HepG2 (cell line): Measurements from ENCODE around the gene JMJD8. TPM values are rescaled to one million over a fixed set of nuclear protein-coding genes. Genes with fewer than 3 reads are reported as not detected.

ENCODE experiments used
- CBX2 ChIP-seq, 2 experiments: fragments of 200-600 bp in 1 of 2; sonication (generic); formaldehyde crosslinking in 1 of 2; IDR thresholded peaks; 2 replicates each; pipeline versions ENCODE4 v1.7.0 to v1.8.1; 2018 to 2022; ENCODE audit warnings: low read depth in 2 of 2, low read length in 1 of 2, mild to moderate bottlenecking in 1 of 2, missing genetic modification reagents in 1 of 2
- CHCHD3 ChIP-seq: sonication (generic); formaldehyde crosslinking; IDR thresholded peaks from 2 replicates; pipeline ENCODE4 v1.8.0; 2022; ENCODE audit warnings: mild to moderate bottlenecking, missing genetic modification reagents, moderate library complexity
- HBP1 ChIP-seq: IDR thresholded peaks from 2 replicates; pipeline ENCODE4 v1.6.1; 2016; ENCODE audit warnings: low read depth, control low read depth
- MAFG ChIP-seq: sonication (generic); formaldehyde crosslinking; IDR thresholded peaks from 2 replicates; pipeline ENCODE4 v1.5.1; 2020; ENCODE audit warnings: mild to moderate bottlenecking, missing genetic modification reagents
- MED1 ChIP-seq: sonication (generic); formaldehyde crosslinking; IDR thresholded peaks from 2 replicates; pipeline ENCODE4 v1.4.0; 2020; ENCODE audit warnings: missing genetic modification reagents
- SMARCC2 ChIP-seq: fragments of 450-650 bp; IDR thresholded peaks from 2 replicates; pipeline ENCODE4 v1.6.1; 2017; ENCODE audit warnings: antibody characterized with exemption, mild to moderate bottlenecking
- SSRP1 ChIP-seq: IDR thresholded peaks from 2 replicates; pipeline ENCODE4 v1.6.1; 2016; ENCODE audit warnings: control low read depth
- ZC3H4 ChIP-seq: sonication (generic); formaldehyde crosslinking; IDR thresholded peaks from 2 replicates; pipeline ENCODE4 v1.4.0; 2020; ENCODE audit warnings: missing genetic modification reagents, borderline replicate concordance
- ZFX ChIP-seq: sonication (generic); formaldehyde crosslinking; IDR thresholded peaks from 2 replicates; pipeline ENCODE4 v1.4.0; 2020; ENCODE audit warnings: mild to moderate bottlenecking, low read depth, missing genetic modification reagents, moderate library complexity
- ZKSCAN8 ChIP-seq: IDR thresholded peaks from 2 replicates; pipeline ENCODE4 v1.6.1; 2016; ENCODE audit warnings: borderline replicate concordance, missing genetic modification reagents, missing compliant biosample characterization
- ZNF138 ChIP-seq: sonication (generic); formaldehyde crosslinking; IDR thresholded peaks from 2 replicates; pipeline ENCODE4 v1.5.0; 2020; ENCODE audit warnings: mild to moderate bottlenecking, low read depth, missing genetic modification reagents
- ZNF282 ChIP-seq: fragments of 450-650 bp; IDR thresholded peaks from 2 replicates; pipeline ENCODE4 v1.6.1; 2018; ENCODE audit not compliant: partially characterized antibody
- ZNF547 ChIP-seq: sonication (generic); formaldehyde crosslinking; IDR thresholded peaks from 2 replicates; pipeline ENCODE4 v1.5.1; 2020; ENCODE audit warnings: mild to moderate bottlenecking, missing genetic modification reagents
- ZNF772 ChIP-seq: sonication (generic); formaldehyde crosslinking; IDR thresholded peaks from 2 replicates; pipeline ENCODE4 v1.5.0; 2020; ENCODE audit warnings: mild to moderate bottlenecking, missing genetic modification reagents
- polyA plus RNA-seq, 8 experiments: library from polyadenylated mRNA; depleted of rRNA in 3 of 8; stranded (reverse) in 7 of 8; unstranded in 1 of 8; fragments of >200 nt; fragmentation: Illumina TruSeq in 4 of 8; extraction: Trizol in 4 of 8; gene quantifications; 2 replicates each; pipeline versions ENCODE4 v1.2.1 to v1.2.3, GENCODE V29; 2011 to 2016; ENCODE audit warnings: low read depth in 4 of 8, missing spikeins in 1 of 8, mixed read lengths in 1 of 8; ENCODE audit not compliant: insufficient read depth in 1 of 8
- total RNA-seq, 5 experiments: library from RNA; depleted of rRNA; stranded (reverse); fragments of >200 nt; fragmentation: Illumina TruSeq; extraction: Trizol; gene quantifications; 2 replicates each; pipeline ENCODE4 v1.2.3, GENCODE V29; 2016; ENCODE audit warnings: low read depth in 1 of 5
- TF ChIP-seq, protein P1 (sequence below): sonication (generic); formaldehyde crosslinking; IDR thresholded peaks from 2 replicates; pipeline ENCODE4 v1.5.0; 2020; ENCODE audit warnings: mild to moderate bottlenecking, missing genetic modification reagents
- TF ChIP-seq, protein P2 (sequence below): sonication (generic); formaldehyde crosslinking; IDR thresholded peaks from 2 replicates; pipeline ENCODE4 v1.5.1; 2020; ENCODE audit warnings: missing genetic modification reagents, mild to moderate bottlenecking, borderline replicate concordance
- TF ChIP-seq, protein P3 (sequence below): sonication (generic); formaldehyde crosslinking; conservative IDR thresholded peaks from 2 replicates; pipeline ENCODE4 v1.8.1; 2023; ENCODE audit warnings: missing genetic modification reagents
- TF ChIP-seq, protein P4 (sequence below): sonication (generic); formaldehyde crosslinking; IDR thresholded peaks from 2 replicates; pipeline ENCODE4 v1.5.1; 2020; ENCODE audit warnings: missing genetic modification reagents, mild to moderate bottlenecking, borderline replicate concordance
- TF ChIP-seq, protein P5 (sequence below): IDR thresholded peaks from 2 replicates; pipeline ENCODE4 v1.6.1; 2016

The JMJD8 gene
- total and polyA plus RNA-seq, 2 of the 13 experiments (the other 11 are each of a cell fraction or from before 2014, with no cell fraction given): 2.6 to 11.8 TPM

DNA sequence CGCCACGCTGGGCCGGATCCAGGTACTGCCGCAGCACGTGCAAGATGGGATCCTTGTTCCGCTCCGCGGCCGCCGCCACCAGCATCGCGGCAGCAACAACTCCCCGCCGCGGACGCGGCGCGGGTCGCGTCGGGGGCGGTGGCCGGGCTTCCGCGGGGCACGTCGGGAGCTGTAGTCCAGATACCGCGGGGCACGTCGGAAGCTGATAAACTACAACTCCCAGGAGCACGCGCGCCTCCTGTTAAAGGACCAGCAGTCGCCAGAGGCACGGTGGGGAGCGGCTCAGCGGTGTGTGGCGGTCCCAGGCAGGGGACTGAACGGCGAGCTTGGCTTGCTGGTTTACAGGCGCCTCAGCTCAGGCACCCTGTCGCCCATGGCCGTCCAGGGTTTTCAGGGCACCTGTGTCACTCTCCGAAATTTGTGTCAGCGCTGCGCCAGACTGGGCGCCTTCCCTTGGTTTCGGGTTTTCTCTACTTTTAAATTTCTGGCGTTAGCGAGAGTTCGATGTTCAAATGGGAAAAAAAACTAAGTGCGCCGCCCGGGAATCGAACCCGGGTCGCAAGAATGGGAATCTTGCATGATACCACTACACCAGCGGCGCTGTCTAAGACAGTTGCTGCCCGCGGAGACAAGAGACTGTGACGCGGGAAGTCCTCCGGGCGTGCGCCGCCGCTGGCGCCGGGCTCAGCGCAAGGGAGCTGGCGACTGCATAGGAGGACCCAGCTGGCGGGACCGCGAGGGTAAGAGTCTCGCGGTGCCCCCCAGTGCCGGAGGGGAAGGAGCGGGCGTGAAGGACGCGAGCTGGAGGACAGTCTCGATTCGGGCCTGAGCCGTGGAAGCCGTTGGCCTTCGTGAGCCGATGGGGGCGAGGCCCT is 47.7 kb downstream of the JMJD8 start, which contains the start of gene METTL26 (continued):
- TF ChIP-seq CBX2 (IDR thresholded peaks at IDR 0.05; ENCODE audit: low read depth, low read length) (no peak), CBX2 (CRISPR knock-in tag; IDR thresholded peaks at IDR 0.05; ENCODE audit: low read depth) (no peak), ZC3H4 (CRISPR knock-in tag) (no peak), SSRP1 (CRISPR knock-in tag) (peak; percentile 94; the same call in 1 of the 2 replicates), ZNF547 (CRISPR knock-in tag) (0 out of 2 replicates have a peak, but pooled peaks have one; percentile 11), HBP1 (CRISPR knock-in tag) (0 out of 2 replicates have a peak, but pooled peaks have one; percentile 51), ZNF772 (CRISPR knock-in tag) (no peak), ZFX (CRISPR knock-in tag) (peak; percentile 77; the same call in 1 of the 2 replicates), MED1 (CRISPR knock-in tag) (peak; percentile 12; the same call in 1 of the 2 replicates), CHCHD3 (CRISPR knock-in tag) (peak; percentile 89; the same call in 1 of the 2 replicates), SMARCC2 (no peak), ZNF138 (CRISPR knock-in tag) (no peak), ZKSCAN8 (CRISPR knock-in tag) (no peak), MAFG (CRISPR knock-in tag) (no peak), ZNF282 (no peak)
- TF ChIP-seq, protein P1, sequence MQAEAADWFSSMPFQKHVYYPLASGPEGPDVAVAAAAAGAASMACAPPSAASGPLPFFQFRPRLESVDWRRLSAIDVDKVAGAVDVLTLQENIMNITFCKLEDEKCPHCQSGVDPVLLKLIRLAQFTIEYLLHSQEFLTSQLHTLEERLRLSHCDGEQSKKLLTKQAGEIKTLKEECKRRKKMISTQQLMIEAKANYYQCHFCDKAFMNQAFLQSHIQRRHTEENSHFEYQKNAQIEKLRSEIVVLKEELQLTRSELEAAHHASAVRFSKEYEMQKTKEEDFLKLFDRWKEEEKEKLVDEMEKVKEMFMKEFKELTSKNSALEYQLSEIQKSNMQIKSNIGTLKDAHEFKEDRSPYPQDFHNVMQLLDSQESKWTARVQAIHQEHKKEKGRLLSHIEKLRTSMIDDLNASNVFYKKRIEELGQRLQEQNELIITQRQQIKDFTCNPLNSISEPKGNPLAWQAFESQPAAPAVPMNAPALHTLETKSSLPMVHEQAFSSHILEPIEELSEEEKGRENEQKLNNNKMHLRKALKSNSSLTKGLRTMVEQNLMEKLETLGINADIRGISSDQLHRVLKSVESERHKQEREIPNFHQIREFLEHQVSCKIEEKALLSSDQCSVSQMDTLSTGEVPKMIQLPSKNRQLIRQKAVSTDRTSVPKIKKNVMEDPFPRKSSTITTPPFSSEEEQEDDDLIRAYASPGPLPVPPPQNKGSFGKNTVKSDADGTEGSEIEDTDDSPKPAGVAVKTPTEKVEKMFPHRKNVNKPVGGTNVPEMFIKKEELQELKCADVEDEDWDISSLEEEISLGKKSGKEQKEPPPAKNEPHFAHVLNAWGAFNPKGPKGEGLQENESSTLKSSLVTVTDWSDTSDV (CRISPR knock-in tag): no peak
- TF ChIP-seq, protein P2, sequence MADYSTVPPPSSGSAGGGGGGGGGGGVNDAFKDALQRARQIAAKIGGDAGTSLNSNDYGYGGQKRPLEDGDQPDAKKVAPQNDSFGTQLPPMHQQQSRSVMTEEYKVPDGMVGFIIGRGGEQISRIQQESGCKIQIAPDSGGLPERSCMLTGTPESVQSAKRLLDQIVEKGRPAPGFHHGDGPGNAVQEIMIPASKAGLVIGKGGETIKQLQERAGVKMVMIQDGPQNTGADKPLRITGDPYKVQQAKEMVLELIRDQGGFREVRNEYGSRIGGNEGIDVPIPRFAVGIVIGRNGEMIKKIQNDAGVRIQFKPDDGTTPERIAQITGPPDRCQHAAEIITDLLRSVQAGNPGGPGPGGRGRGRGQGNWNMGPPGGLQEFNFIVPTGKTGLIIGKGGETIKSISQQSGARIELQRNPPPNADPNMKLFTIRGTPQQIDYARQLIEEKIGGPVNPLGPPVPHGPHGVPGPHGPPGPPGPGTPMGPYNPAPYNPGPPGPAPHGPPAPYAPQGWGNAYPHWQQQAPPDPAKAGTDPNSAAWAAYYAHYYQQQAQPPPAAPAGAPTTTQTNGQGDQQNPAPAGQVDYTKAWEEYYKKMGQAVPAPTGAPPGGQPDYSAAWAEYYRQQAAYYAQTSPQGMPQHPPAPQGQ (CRISPR knock-in tag): no peak
- TF ChIP-seq, protein P3, sequence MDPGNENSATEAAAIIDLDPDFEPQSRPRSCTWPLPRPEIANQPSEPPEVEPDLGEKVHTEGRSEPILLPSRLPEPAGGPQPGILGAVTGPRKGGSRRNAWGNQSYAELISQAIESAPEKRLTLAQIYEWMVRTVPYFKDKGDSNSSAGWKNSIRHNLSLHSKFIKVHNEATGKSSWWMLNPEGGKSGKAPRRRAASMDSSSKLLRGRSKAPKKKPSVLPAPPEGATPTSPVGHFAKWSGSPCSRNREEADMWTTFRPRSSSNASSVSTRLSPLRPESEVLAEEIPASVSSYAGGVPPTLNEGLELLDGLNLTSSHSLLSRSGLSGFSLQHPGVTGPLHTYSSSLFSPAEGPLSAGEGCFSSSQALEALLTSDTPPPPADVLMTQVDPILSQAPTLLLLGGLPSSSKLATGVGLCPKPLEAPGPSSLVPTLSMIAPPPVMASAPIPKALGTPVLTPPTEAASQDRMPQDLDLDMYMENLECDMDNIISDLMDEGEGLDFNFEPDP (CRISPR knock-in tag): 0 out of 2 replicates have a peak, but pooled peaks have one; percentile 41
- TF ChIP-seq, protein P4, sequence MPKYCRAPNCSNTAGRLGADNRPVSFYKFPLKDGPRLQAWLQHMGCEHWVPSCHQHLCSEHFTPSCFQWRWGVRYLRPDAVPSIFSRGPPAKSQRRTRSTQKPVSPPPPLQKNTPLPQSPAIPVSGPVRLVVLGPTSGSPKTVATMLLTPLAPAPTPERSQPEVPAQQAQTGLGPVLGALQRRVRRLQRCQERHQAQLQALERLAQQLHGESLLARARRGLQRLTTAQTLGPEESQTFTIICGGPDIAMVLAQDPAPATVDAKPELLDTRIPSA: peak; percentile 38; the same call in 1 of the 2 replicates
- TF ChIP-seq, protein P5, sequence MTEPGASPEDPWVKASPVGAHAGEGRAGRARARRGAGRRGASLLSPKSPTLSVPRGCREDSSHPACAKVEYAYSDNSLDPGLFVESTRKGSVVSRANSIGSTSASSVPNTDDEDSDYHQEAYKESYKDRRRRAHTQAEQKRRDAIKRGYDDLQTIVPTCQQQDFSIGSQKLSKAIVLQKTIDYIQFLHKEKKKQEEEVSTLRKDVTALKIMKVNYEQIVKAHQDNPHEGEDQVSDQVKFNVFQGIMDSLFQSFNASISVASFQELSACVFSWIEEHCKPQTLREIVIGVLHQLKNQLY (CRISPR knock-in tag): no peak
